Peyer's patch (tissue), 4 donors: ENCODE data around the gene DAPK3. TPM values are rescaled to one million over a fixed set of nuclear protein-coding genes. Genes with fewer than 3 reads are reported as not detected.
"Not testable (repeated sequence)": the region's sequence is repeated elsewhere in the genome, so short reads cannot be mapped to it uniquely, and the experiment has no call there.

ENCODE experiments used
- DNase-seq, 3 donors: peaks; one replicate each; pipeline ENCODE4 v3.0.0-alpha.2; 2017 to 2019
- H3K27ac ChIP-seq, 4 donors: fragments of 200-600 bp; sonication (generic); one replicate each; pipeline ENCODE4 v1.5.1; 2016 to 2019
- H3K27me3 ChIP-seq, 2 donors: fragments of 200-600 bp; sonication (generic); one replicate each; pipeline ENCODE4 v1.5.1; 2019
- H3K36me3 ChIP-seq, 3 donors: fragments of 200-600 bp; sonication (generic); one replicate each; pipeline ENCODE4 v1.5.1; 2016 to 2019
- H3K4me1 ChIP-seq, 4 donors: fragments of 200-600 bp; sonication (generic); one replicate each; pipeline ENCODE4 v1.5.1; 2016 to 2019
- H3K4me3 ChIP-seq, 4 donors: fragments of 200-600 bp; sonication (generic); 1 replicate in 3 of 4; 2 replicates in 1 of 4; pipeline ENCODE4 v1.5.1; 2016 to 2019; ENCODE audit warnings: mild to moderate bottlenecking in 1 of 4
- H3K9me3 ChIP-seq, 4 donors: fragments of 200-600 bp; sonication (generic); one replicate each; pipeline ENCODE4 v1.5.1; 2016 to 2019; ENCODE audit warnings: mild to moderate bottlenecking in 1 of 4
- POLR2A ChIP-seq, 2 donors: fragments of 450-650 bp; IDR thresholded peaks; one replicate each; pipeline ENCODE4 v1.5.1; 2017; ENCODE audit warnings: antibody characterized with exemption in 2 of 2, mild to moderate bottlenecking in 2 of 2, moderate library complexity in 2 of 2
- total RNA-seq, 4 donors: library from RNA; depleted of rRNA; stranded (reverse); fragments of >200 nt; gene quantifications; one replicate each; pipeline ENCODE4 v1.1.0, GENCODE V29; 2016
- TF ChIP-seq, protein P1 (sequence below), 6 experiments: fragments of 450-650 bp in 4 of 6; fragments of 200-600 bp in 2 of 6; sonication (generic) in 1 of 6; IDR thresholded peaks; one replicate each; pipeline ENCODE4 v1.5.1; 2017 to 2019; ENCODE audit warnings: antibody characterized with exemption in 6 of 6, mild to moderate bottlenecking in 3 of 6, moderate library complexity in 1 of 6

Gene DAPK3
- total RNA-seq, 4 donors from 2014 or later = 61.3 to 106 (median 88.1) TPM

- Histone ChIP-seq H3K27me3 (no peaks in the 10 kb centered on the region), H3K27ac (peak within 1 kb of the TSS; percentile 72 to 97 (median 86)), H3K4me3 (peak within 1 kb of the TSS; percentile 95 to 100 (median 96)), H3K9me3 (no peaks in the 10 kb centered on the region), H3K36me3 (no peaks in the 10 kb centered on the region), H3K4me1 (peaks cover 0 to 40% (median 16%) of the 10 kb centered on the region in 4 donors)
- peak; percentile 97 to 98 (median 97) for DNase-seq
- TF ChIP-seq, protein P1, sequence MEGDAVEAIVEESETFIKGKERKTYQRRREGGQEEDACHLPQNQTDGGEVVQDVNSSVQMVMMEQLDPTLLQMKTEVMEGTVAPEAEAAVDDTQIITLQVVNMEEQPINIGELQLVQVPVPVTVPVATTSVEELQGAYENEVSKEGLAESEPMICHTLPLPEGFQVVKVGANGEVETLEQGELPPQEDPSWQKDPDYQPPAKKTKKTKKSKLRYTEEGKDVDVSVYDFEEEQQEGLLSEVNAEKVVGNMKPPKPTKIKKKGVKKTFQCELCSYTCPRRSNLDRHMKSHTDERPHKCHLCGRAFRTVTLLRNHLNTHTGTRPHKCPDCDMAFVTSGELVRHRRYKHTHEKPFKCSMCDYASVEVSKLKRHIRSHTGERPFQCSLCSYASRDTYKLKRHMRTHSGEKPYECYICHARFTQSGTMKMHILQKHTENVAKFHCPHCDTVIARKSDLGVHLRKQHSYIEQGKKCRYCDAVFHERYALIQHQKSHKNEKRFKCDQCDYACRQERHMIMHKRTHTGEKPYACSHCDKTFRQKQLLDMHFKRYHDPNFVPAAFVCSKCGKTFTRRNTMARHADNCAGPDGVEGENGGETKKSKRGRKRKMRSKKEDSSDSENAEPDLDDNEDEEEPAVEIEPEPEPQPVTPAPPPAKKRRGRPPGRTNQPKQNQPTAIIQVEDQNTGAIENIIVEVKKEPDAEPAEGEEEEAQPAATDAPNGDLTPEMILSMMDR (IDR thresholded peaks at IDR 0.05) = peak in 4 of 6 experiments; percentile 2 to 35 (median 28)
- peak; percentile 55 to 64 for TF ChIP-seq POLR2A (IDR thresholded peaks at IDR 0.05)
These were observed 36.3 kb upstream of the DAPK3 start, which contains the start of gene PIAS4 for GRCh38 chr19:4007021-4007835. Gene PIAS4 (plus strand): TSS chr19:4007736. CDS start chr19:4007761, 25 bp downstream.

- not testable (repeated sequence) for H3K36me3 ChIP-seq, H3K27me3 ChIP-seq, H3K4me3 ChIP-seq, H3K9me3 ChIP-seq, H3K27ac ChIP-seq, DNase-seq
- H3K4me1 ChIP-seq = peaks cover 0 to 30% (median 15%) of the 10 kb centered on the region in 4 donors
These were observed 34.5 kb upstream of the DAPK3 start for GRCh38 chr19:4005436-4005835.

- H3K9me3 ChIP-seq, H3K4me3 ChIP-seq, DNase-seq, H3K27ac ChIP-seq, H3K36me3 ChIP-seq, H3K27me3 ChIP-seq, H3K4me1 ChIP-seq: not testable (repeated sequence)
These were observed 29.9 kb upstream of the DAPK3 start for GRCh38 chr19:4000798-4001197.

DNA sequence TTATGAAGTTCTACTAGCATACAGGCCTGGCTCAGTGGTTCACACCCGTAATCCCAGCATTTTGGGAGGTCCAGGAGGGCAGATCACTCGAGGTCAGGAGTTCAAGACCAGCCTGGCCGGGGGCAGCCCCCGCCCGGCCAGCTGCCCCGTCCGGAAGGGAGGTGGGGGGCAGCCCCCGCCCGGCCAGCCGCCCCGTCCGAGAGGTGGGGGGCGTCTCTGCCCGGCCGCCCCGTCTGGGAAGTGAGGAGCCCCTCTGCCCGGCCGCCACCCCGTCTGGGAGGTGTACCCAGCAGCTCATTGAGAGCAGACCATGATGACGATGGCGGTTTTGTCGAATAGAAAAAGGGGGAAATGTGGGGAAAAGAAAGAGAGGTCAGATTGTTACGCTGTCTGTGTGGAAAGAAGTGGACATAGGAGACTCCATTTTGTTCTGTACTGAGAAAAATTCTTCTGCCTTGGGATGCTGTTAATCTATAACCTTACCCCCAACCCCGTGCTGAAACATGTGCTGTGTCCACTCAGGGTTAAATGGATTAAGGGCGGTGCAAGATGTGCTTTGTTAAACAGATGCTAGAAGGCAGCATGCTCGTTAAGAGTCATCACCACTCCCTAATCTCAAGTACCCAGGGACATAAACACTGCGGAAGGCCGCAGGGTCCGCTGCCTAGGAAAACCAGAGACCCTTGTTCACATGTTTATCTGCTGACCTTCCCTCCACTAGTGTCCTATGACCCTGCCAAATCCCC, 27.9 kb upstream of the DAPK3 start:
- H3K36me3 ChIP-seq, DNase-seq, H3K27ac ChIP-seq, H3K9me3 ChIP-seq, H3K27me3 ChIP-seq, H3K4me3 ChIP-seq, H3K4me1 ChIP-seq: not testable (repeated sequence)

DNA sequence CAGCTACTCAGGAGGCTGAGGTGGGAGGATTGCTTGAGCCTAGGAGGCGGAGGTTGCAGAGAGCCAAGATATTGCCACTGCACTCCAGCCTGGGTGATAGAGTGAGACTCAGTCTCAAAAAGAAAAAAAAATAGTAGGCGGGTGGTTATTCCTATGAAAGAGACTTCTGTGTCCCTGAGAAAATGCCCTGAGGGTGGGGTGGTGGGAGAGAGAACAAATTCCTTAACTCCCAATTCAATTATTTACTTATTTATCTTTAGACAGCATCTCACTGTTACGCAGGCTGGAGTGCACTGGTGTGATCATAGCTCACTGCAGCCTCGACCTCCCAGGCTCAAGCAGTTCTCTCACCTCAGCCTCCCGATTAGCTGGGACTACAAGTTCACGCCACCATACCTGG, 24.7 kb upstream of the DAPK3 start:
- Histone ChIP-seq H3K36me3 (no peaks in the 10 kb centered on the region), H3K9me3 (no peaks in the 10 kb centered on the region), H3K4me1 (no peaks in the 10 kb centered on the region), H3K4me3 (no peak overlapping the region), H3K27ac (no peak overlapping the region), H3K27me3 (no peaks in the 10 kb centered on the region)
- no peak for DNase-seq
- no peak for TF ChIP-seq POLR2A (IDR thresholded peaks at IDR 0.05)
- TF ChIP-seq, protein P1 (IDR thresholded peaks at IDR 0.05) = no peak

DNA sequence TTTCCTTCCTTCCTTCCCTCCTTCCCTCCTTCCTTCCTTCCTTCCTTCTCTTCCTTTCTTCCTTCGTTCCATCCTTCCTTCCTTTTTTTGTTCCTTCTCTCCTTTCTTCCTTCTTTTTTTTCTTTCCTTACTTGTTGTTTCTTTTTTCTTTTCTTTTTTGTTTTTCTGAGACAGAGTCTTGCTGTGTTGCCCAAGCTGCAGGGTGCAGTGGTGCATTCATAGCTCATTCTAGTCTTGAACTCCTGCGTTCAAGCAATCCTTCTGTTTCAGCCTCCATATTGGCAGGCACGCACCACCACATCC, 19.9 kb upstream of the DAPK3 start:
- no peaks in the 10 kb centered on the region for H3K27me3 ChIP-seq
- H3K27ac ChIP-seq = no peak overlapping the region
- no peak overlapping the region for H3K4me3 ChIP-seq
- H3K36me3 ChIP-seq = no peaks in the 10 kb centered on the region
- no peak for DNase-seq
- H3K4me1 ChIP-seq = peaks cover 3 to 19% (median 9%) of the 10 kb centered on the region in 4 donors
- TF ChIP-seq, protein P1 (IDR thresholded peaks at IDR 0.05) = no peak
- no peak for TF ChIP-seq POLR2A (IDR thresholded peaks at IDR 0.05)
- no peaks in the 10 kb centered on the region for H3K9me3 ChIP-seq
